SW480 (cell line): ENCODE data around the gene DUSP8.

Experiments used
- DNase-seq: peaks from one replicate; pipeline ENCODE4 v3.0.0-alpha.2; 2016; ENCODE audit warnings: low spot score

The DUSP8 gene

GRCh38 chr11:1565173-1565903, 6.7 kb downstream of the DUSP8 start:
- DNase-seq: no peak

GRCh38 chr11:1564535-1565172, 7.4 kb downstream of the DUSP8 start:
- DNase-seq: no peak

- DNase-seq: no peak
These were observed 8.2 kb downstream of the DUSP8 start for GRCh38 chr11:1563697-1564534.

- no peak for DNase-seq
These were observed 8.9 kb downstream of the DUSP8 start for GRCh38 chr11:1563149-1563638.

- no peak for DNase-seq
These were observed 9.5 kb downstream of the DUSP8 start for GRCh38 chr11:1562469-1563148.

- DNase-seq: no peak
These were observed 10.1 kb downstream of the DUSP8 start for GRCh38 chr11:1561955-1562354.

- no peak for DNase-seq
These were observed 10.8 kb downstream of the DUSP8 start for GRCh38 chr11:1561266-1561665.

- DNase-seq: no peak
These were observed 11.3 kb downstream of the DUSP8 start for GRCh38 chr11:1560649-1561251.

GRCh38 chr11:1560002-1560648, 11.9 kb downstream of the DUSP8 start:
- no peak for DNase-seq

- DNase-seq: peak; percentile 93
These were observed 12.7 kb downstream of the DUSP8 start for GRCh38 chr11:1559111-1559951.

GRCh38 chr11:1558775-1559110, 13.3 kb downstream of the DUSP8 start:
- no peak for DNase-seq

- DNase-seq: peak; percentile 55
These were observed 13.9 kb downstream of the DUSP8 start for GRCh38 chr11:1557904-1558774.

GRCh38 chr11:1557051-1557884, 14.8 kb downstream of the DUSP8 start:
- DNase-seq: no peak

- DNase-seq: no peak
These were observed 15.7 kb downstream of the DUSP8 start for GRCh38 chr11:1556278-1556902.

GRCh38 chr11:1555713-1556153, 16.3 kb downstream of the DUSP8 start:
- DNase-seq: no peak

- no peak for DNase-seq
These were observed 16.9 kb downstream of the DUSP8 start for GRCh38 chr11:1554981-1555712.
